GM18505 (cell line): ENCODE measurements around the gene ETNK1.
"Not testable (repeated sequence)": the region's sequence is repeated elsewhere in the genome, so short reads cannot be mapped to it uniquely, and the experiment has no call there.

Source experiments
- ATAC-seq: cut with Tn5 transposase; IDR thresholded peaks from one replicate; pipeline ENCODE4 v1.9.1; 2021; ENCODE audit not compliant: unreplicated experiment
- POLR2A ChIP-seq: IDR thresholded peaks from 4 replicates; pipeline ENCODE4 v1.6.1; 2011; ENCODE audit warnings: borderline replicate concordance; ENCODE audit not compliant: insufficient read depth, insufficient read length; ENCODE audit errors: extremely low read depth

Gene ETNK1

GRCh38 chr12:22624870-22625761 is at the start of gene ETNK1:
Gene ETNK1, plus strand, starts transcription at chr12:22625171. Its CDS starts 260 bp downstream, at chr12:22625431.
- TF ChIP-seq POLR2A, result peak; percentile 94
- ATAC-seq, result peak; percentile 98

GRCh38 chr12:22576065-22576464 is 48.9 kb upstream of the ETNK1 start:
- ATAC-seq, result no peak

GRCh38 chr12:22576473-22576872 is 48.5 kb upstream of the ETNK1 start:
- TF ChIP-seq POLR2A, result no peak
- ATAC-seq, result no peak

More at GRCh38 chr12:22576065-22576464, 48.9 kb upstream of the ETNK1 start:
- TF ChIP-seq POLR2A, result no peak

GRCh38 chr12:22577667-22578066 is 47.3 kb upstream of the ETNK1 start:
- TF ChIP-seq POLR2A, result no peak
- ATAC-seq, result no peak

- no peak for TF ChIP-seq POLR2A
- ATAC-seq, result no peak
Observed at GRCh38 chr12:22578328-22578727, 46.6 kb upstream of the ETNK1 start.

- TF ChIP-seq POLR2A, result no peak
- no peak for ATAC-seq
Observed at GRCh38 chr12:22588817-22589216, 36.2 kb upstream of the ETNK1 start.

- no peak for TF ChIP-seq POLR2A
- ATAC-seq, result no peak
Observed at GRCh38 chr12:22593864-22594263, 31.1 kb upstream of the ETNK1 start.

GRCh38 chr12:22597539-22597938 is 27.4 kb upstream of the ETNK1 start:
- not testable (repeated sequence) for ATAC-seq

GRCh38 chr12:22598141-22598762 is 26.7 kb upstream of the ETNK1 start:
- no peak for TF ChIP-seq POLR2A
- no peak for ATAC-seq

- no peak for ATAC-seq
- TF ChIP-seq POLR2A, result no peak
Observed at GRCh38 chr12:22598763-22599161, 26.2 kb upstream of the ETNK1 start.

- ATAC-seq, result no peak
- TF ChIP-seq POLR2A, result no peak
Observed at GRCh38 chr12:22600181-22600580, 24.8 kb upstream of the ETNK1 start.

- ATAC-seq, result no peak
- TF ChIP-seq POLR2A, result no peak
Observed at GRCh38 chr12:22609501-22609900, 15.5 kb upstream of the ETNK1 start.

- TF ChIP-seq POLR2A, result no peak
- ATAC-seq, result no peak
Observed at GRCh38 chr12:22610131-22610530, 14.8 kb upstream of the ETNK1 start.

- ATAC-seq, result not testable (repeated sequence)
Observed at GRCh38 chr12:22612822-22613221, 12.1 kb upstream of the ETNK1 start.
